Transverse colon (tissue), 4 donors: ENCODE results near the gene KRTAP12-3. TPM values are rescaled to one million over a fixed set of nuclear protein-coding genes. Genes with fewer than 3 reads are reported as not detected.

Experiments
- DNase-seq: peaks from one replicate; pipeline ENCODE4 v3.0.0-alpha.2; 2019
- H3K27ac ChIP-seq, 4 donors: fragments of 200-600 bp; sonication (generic); 2 replicates each; pipeline ENCODE4 v1.5.1; 2016 to 2018; ENCODE audit warnings: inconsistent platforms in 4 of 4
- H3K27me3 ChIP-seq: fragments of 200-600 bp; sonication (generic); 2 replicates; pipeline ENCODE4 v1.5.1; 2017; ENCODE audit warnings: inconsistent platforms
- H3K36me3 ChIP-seq, 4 donors: fragments of 200-600 bp; sonication (generic); 2 replicates each; pipeline ENCODE4 v1.5.1; 2017 to 2019; ENCODE audit warnings: inconsistent platforms in 4 of 4
- H3K4me1 ChIP-seq, 4 donors: fragments of 200-600 bp; sonication (generic); 2 replicates each; pipeline ENCODE4 v1.5.1; 2017 to 2020; ENCODE audit warnings: inconsistent platforms in 4 of 4
- H3K4me3 ChIP-seq, 4 donors: fragments of 200-600 bp; sonication (generic); 1 replicate in 1 of 4; 2 replicates in 3 of 4; pipeline versions ENCODE4 v1.5.1 to v1.6.1; 2017 to 2019; ENCODE audit warnings: inconsistent platforms in 4 of 4
- H3K9me3 ChIP-seq, 2 donors: fragments of 200-600 bp; sonication (generic); 2 replicates each; pipeline ENCODE4 v1.5.1; 2017 to 2019; ENCODE audit warnings: inconsistent platforms in 2 of 2
- EP300 ChIP-seq: sonication (generic); formaldehyde crosslinking; IDR thresholded peaks from one replicate; pipeline ENCODE4 v1.6.1; 2017; ENCODE audit warnings: antibody characterized with exemption, low read depth
- POLR2A ChIP-seq: fragments of 450-650 bp; IDR thresholded peaks from one replicate; pipeline ENCODE4 v1.6.1; 2016; ENCODE audit warnings: antibody characterized with exemption, mild to moderate bottlenecking, moderate library complexity
- POLR2AphosphoS5 ChIP-seq, 3 donors: sonication (generic); formaldehyde crosslinking; IDR thresholded peaks; one replicate each; pipeline ENCODE4 v1.6.1; 2016; ENCODE audit warnings: antibody characterized with exemption in 3 of 3
- WGBS, 2 donors: methylation state at CpG; one replicate each; pipeline ENCODE4 v1.1.5; 2018; ENCODE audit warnings: low coverage in 1 of 2; 5-methylcytosine and 5-hydroxymethylcytosine counted together
- in situ Hi-C, 4 donors: fragments of 200-750 bp; cut with MboI; loops; one replicate each; pipeline versions ENCODE4 v1.15.0 to v1.15.1; 2017; ENCODE audit warnings: low sequenced_read_pairs in 3 of 4, low pct_ligation_motif_present in 1 of 4, low pct_unique_long_range_greater_than_20kb in 1 of 4
- intact Hi-C: fragments of 100-400 bp; cut with DNase I; formaldehyde crosslinking; loops from one replicate; pipeline ENCODE4 v1.15.1; 2023; ENCODE audit warnings: low total_unique reads
- total RNA-seq, 4 donors: library from RNA; depleted of rRNA; stranded (reverse); fragments of >200 nt; gene quantifications; one replicate each; pipeline ENCODE4 v1.1.0, GENCODE V29; 2016
- TF ChIP-seq, protein P1 (sequence below), 5 experiments: fragments of 200-600 bp in 3 of 5; fragments of 450-650 bp in 2 of 5; sonication (generic) in 3 of 5; IDR thresholded peaks; 1 replicate in 2 of 5; 2 replicates in 3 of 5; pipeline ENCODE4 v1.5.1; 2016 to 2017; ENCODE audit warnings: antibody characterized with exemption in 5 of 5, inconsistent platforms in 3 of 5, mild to moderate bottlenecking in 2 of 5, moderate library complexity in 1 of 5

KRTAP12-3 gene
- total RNA-seq, 4 donors from 2014 or later, result not detected

DNA sequence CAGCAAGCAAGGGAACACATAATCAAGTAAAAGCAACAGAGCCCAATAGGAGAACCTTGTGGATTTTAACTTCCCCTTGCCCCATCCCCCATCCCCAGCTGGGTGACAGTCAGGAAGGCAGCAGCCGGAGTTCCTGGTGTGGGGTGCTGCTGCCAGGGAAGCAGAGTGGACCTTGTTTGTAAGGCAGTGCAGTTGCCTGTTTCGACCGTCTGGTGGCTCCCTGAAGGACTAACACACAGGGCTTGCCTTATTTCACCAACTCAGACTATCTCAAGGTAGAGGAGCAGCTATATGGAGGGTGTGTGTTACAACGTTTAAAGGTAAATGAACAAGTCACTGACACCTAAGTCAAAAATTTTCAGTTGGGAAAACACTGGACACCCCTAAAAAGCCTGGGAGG lies 39.2 kb upstream of the KRTAP12-3 start:
- in situ Hi-C loops (no loop called here), intact Hi-C loops (no loop called here)
- Histone ChIP-seq H3K4me3 (no peak overlapping the region), H3K4me1 (peaks cover 0 to 3% (median 0%) of the 10 kb centered on the region in 4 donors), H3K27me3 (no peaks in the 10 kb centered on the region), H3K9me3 (peaks cover 5 to 13% of the 10 kb centered on the region in 2 donors), H3K27ac (peak overlapping the region in 1 of 4 donors; percentile 3), H3K36me3 (no peaks in the 10 kb centered on the region)
- TF ChIP-seq POLR2AphosphoS5 (IDR thresholded peaks at IDR 0.05) (no peak), POLR2A (no peak), EP300 (no peak)
- TF ChIP-seq, protein P1, sequence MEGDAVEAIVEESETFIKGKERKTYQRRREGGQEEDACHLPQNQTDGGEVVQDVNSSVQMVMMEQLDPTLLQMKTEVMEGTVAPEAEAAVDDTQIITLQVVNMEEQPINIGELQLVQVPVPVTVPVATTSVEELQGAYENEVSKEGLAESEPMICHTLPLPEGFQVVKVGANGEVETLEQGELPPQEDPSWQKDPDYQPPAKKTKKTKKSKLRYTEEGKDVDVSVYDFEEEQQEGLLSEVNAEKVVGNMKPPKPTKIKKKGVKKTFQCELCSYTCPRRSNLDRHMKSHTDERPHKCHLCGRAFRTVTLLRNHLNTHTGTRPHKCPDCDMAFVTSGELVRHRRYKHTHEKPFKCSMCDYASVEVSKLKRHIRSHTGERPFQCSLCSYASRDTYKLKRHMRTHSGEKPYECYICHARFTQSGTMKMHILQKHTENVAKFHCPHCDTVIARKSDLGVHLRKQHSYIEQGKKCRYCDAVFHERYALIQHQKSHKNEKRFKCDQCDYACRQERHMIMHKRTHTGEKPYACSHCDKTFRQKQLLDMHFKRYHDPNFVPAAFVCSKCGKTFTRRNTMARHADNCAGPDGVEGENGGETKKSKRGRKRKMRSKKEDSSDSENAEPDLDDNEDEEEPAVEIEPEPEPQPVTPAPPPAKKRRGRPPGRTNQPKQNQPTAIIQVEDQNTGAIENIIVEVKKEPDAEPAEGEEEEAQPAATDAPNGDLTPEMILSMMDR (IDR thresholded peaks at IDR 0.05), result peak in 1 of 5 experiments; percentile 25
- DNase-seq, result peak; percentile 22
- 39% methylated on average over 4 of the region's 4 CpGs; no CpG with 5 or more reads in 1 of the 2 donors for WGBS, 2 donors

DNA sequence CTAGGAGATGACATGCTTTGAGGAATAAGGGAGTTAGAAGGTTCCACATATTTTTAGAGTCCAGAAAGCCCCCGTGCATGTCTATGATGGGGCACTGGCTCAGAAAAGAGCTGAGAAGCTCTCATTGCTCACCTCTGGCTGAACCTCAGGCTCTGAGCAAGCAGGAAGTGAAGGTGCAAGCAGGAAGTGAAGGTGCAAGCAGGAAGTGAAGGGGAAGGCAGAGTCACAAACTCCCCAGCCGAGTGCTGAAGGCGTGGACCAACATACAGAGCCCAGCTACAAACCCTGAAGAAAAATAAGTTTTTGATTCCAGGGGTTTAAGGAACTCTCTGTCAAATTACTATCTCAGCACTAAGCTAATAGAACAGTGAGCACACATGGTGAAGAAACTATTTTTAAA lies 38.8 kb upstream of the KRTAP12-3 start:
- TF ChIP-seq, protein P1 (IDR thresholded peaks at IDR 0.05), result no peak
- TF ChIP-seq POLR2A, result no peak
- TF ChIP-seq EP300, result no peak
- no peak for TF ChIP-seq POLR2AphosphoS5 (IDR thresholded peaks at IDR 0.05)
- no peaks in the 10 kb centered on the region for H3K27me3 ChIP-seq
- intact Hi-C loops, result no loop called here
- peaks cover 9 to 17% of the 10 kb centered on the region in 2 donors for H3K9me3 ChIP-seq
- 65 to 100% methylated on average over 1 to 3 of the region's 3 CpGs for WGBS, 2 donors
- no peak for DNase-seq
- H3K4me1 ChIP-seq, result peaks cover 0 to 3% (median 0%) of the 10 kb centered on the region in 4 donors
- H3K27ac ChIP-seq, result peak overlapping the region in 2 of 4 donors; percentile 3 to 9
- no peak overlapping the region for H3K4me3 ChIP-seq
- in situ Hi-C loops, result no loop called here
- no peaks in the 10 kb centered on the region for H3K36me3 ChIP-seq

DNA sequence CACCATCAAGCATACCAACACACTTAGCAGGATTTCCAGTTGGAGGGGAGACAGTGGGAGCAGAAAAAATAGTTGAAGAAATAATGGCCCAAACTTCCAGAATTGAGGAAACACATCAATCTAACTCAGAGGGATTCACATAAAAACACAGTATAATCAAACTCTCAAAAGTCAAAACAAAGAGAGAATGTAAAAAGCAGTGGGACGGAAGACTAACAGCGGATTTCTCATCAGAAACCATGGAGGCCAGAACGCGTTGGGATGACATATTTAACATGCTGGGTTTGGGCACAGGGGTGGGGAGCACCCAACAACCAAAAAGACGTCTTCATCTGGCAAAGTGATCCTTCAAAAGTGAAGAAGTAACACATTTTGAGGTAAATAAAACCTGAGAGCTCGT lies 37.8 kb upstream of the KRTAP12-3 start:
- TF ChIP-seq POLR2A (no peak), POLR2AphosphoS5 (IDR thresholded peaks at IDR 0.05) (no peak), EP300 (no peak)
- TF ChIP-seq, protein P1 (IDR thresholded peaks at IDR 0.05), result no peak
- no peaks in the 10 kb centered on the region for H3K27me3 ChIP-seq
- H3K36me3 ChIP-seq, result no peaks in the 10 kb centered on the region
- H3K9me3 ChIP-seq, result peaks cover 9 to 26% of the 10 kb centered on the region in 2 donors
- DNase-seq, result no peak
- in situ Hi-C loops (no loop called here), intact Hi-C loops (no loop called here)
- no peak overlapping the region for H3K27ac ChIP-seq
- no peak overlapping the region for H3K4me3 ChIP-seq
- H3K4me1 ChIP-seq, result peaks cover 0 to 3% (median 0%) of the 10 kb centered on the region in 4 donors
- 86 to 92% methylated on average over 6 of the region's 6 CpGs for WGBS, 2 donors

DNA sequence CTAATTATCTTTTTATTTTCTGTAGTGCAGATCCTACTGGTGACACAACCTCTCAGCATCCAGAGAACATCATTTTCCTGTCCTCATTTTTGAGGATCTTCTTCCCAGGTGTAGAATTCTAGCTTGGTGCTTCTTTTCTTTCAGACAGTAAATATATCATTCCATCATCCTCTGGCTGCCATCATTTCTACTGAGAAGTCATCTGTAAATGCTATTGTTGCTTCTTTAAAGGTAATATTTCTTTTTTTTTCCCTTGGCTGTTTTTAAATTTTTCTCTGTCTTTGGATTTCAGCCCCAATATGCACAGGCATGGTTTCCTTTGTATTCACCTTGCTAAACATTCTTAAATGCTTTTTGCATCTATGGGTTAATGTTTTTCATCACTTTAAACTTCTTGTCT lies 34.2 kb upstream of the KRTAP12-3 start:
- intact Hi-C loops (no loop called here), in situ Hi-C loops (no loop called here)
- H3K27ac ChIP-seq, result no peak overlapping the region
- DNase-seq, result no peak
- peaks cover 0 to 3% (median 0%) of the 10 kb centered on the region in 4 donors for H3K4me1 ChIP-seq
- H3K9me3 ChIP-seq, result peaks cover 9 to 27% of the 10 kb centered on the region in 2 donors
- TF ChIP-seq POLR2A (no peak), EP300 (no peak), POLR2AphosphoS5 (IDR thresholded peaks at IDR 0.05) (no peak)
- TF ChIP-seq, protein P1 (IDR thresholded peaks at IDR 0.05), result no peak
- no peaks in the 10 kb centered on the region for H3K36me3 ChIP-seq
- H3K27me3 ChIP-seq, result peaks cover 5% of the 10 kb centered on the region
- H3K4me3 ChIP-seq, result no peak overlapping the region
